Heart left ventricle (tissue), 16 donors: Measurements from ENCODE around the gene ETV5. TPM values are rescaled to one million over a fixed set of nuclear protein-coding genes. Genes with fewer than 3 reads are reported as not detected.

Experiments used
- ATAC-seq, 4 donors: fragments of 200-7000 bp; cut with Tn5 transposase; one replicate each; pipeline ENCODE4 v1.9.1; 2020 to 2022; ENCODE audit warnings: moderate library complexity in 4 of 4, mild to moderate bottlenecking in 3 of 4, moderate number of reproducible peaks in 1 of 4
- DNase-seq, 5 donors: peaks; one replicate each; pipeline ENCODE4 v3.0.0-alpha.2; 2020
- H3K27ac ChIP-seq, 12 donors: fragments of 200-600 bp; sonication (generic) in 4 of 12; one replicate each; pipeline versions ENCODE4 v1.5.0 to v1.8.0; 2016 to 2022; ENCODE audit warnings: mild to moderate bottlenecking in 2 of 12
- H3K27me3 ChIP-seq, 9 donors: fragments of 200-600 bp; sonication (generic) in 2 of 9; one replicate each; pipeline versions ENCODE4 v1.5.1 to v1.8.0; 2016 to 2022; ENCODE audit warnings: mild to moderate bottlenecking in 3 of 9
- H3K36me3 ChIP-seq, 9 donors: fragments of 200-600 bp; sonication (generic) in 2 of 9; one replicate each; pipeline versions ENCODE4 v1.5.0 to v1.8.0; 2018 to 2022; ENCODE audit warnings: mild to moderate bottlenecking in 2 of 9
- H3K4me1 ChIP-seq, 12 donors: fragments of 200-600 bp; sonication (generic) in 4 of 12; one replicate each; pipeline versions ENCODE4 v1.5.0 to v1.8.0; 2016 to 2022; ENCODE audit warnings: mild to moderate bottlenecking in 3 of 12
- H3K4me3 ChIP-seq, 12 donors: fragments of 200-600 bp; sonication (generic) in 4 of 12; one replicate each; pipeline versions ENCODE4 v1.5.0 to v1.8.0; 2017 to 2022; ENCODE audit warnings: mild to moderate bottlenecking in 9 of 12, moderate library complexity in 4 of 12
- H3K9me3 ChIP-seq, 12 donors: fragments of 200-600 bp; sonication (generic) in 4 of 12; one replicate each; pipeline versions ENCODE4 v1.5.0 to v1.8.0; 2016 to 2022; ENCODE audit warnings: mild to moderate bottlenecking in 1 of 12
- CTCF ChIP-seq, 12 donors: fragments of 200-600 bp; sonication (generic) in 4 of 12; IDR thresholded peaks; one replicate each; pipeline versions ENCODE4 v1.5.0 to v1.8.0; 2018 to 2022; ENCODE audit warnings: antibody characterized with exemption in 12 of 12, mild to moderate bottlenecking in 5 of 12
- POLR2A ChIP-seq, 2 donors: fragments of 450-650 bp; IDR thresholded peaks; one replicate each; pipeline ENCODE4 v1.6.1; 2017; ENCODE audit warnings: antibody characterized with exemption in 2 of 2, mild to moderate bottlenecking in 2 of 2, moderate library complexity in 2 of 2
- WGBS, 4 donors: extraction: QIAGEN DNeasy Blood & Tissue Kit in 2 of 4; methylation state at CpG; one replicate each; pipeline versions ENCODE4 v1.1.5 to v1.1.7; 2013 to 2018; 5-methylcytosine and 5-hydroxymethylcytosine counted together
- intact Hi-C, 10 donors: fragments of 100-400 bp; cut with DNase I; formaldehyde crosslinking; loops; one replicate each; pipeline versions ENCODE4 v1.11.1 to v1.14.2; 2022
- long read RNA-seq, 3 donors: library from polyadenylated mRNA; unstranded; transcript quantifications; one replicate each; pipeline ENCODE4 v2.0.0, GENCODE V29; 2020 to 2021
- polyA plus RNA-seq, 2 donors: library from polyadenylated mRNA; stranded (reverse); fragments of 200-250 nt; gene quantifications; one replicate each; pipeline ENCODE4 v1.2.3, GENCODE V29; 2013
- total RNA-seq, 9 donors: library from RNA; depleted of rRNA in 2 of 9; stranded (reverse); fragments of >200 nt in 2 of 9; fragmentation: NEBNext Ultra II Directional in 3 of 9; extraction: Animal tissue kit (Norgen Biotek cat#: 25700) in 3 of 9; gene quantifications; one replicate each; pipeline versions ENCODE4 v1.1.0 to v1.2.4, GENCODE V29; 2016 to 2023
- donor health status: ischemic (EF 13 %, LVEDD 7.1; RV severe dilation, severe dysfunction).
- donor health status: healthy with polysubstance abuse.
- donor health status: DM: no; HTN: yes; CAD: no.
- donor health status: DM: no; HTN: no; CAD: no.
- donor health status: ischemic (EF 25% LVEDD 6.9; RV normal size, moderate dysfunction).
- donor health status: ischemic (EF 25% LVEDD 5.7; RV mildly dilated, moderate dysfunction).
- donor health status: healthy.
- donor health status: DM: yes; HTN: yes; CAD: no.
- donor health status: ischemic (EF 35%, LVEDD 5.7; RV mildly dilated, moderate dysfunction).
- donor health status: nonischemic (EF 11% LVEDD 7.7; RV severe dilation, severe dysfunction).
- donor health status: DM: yes; HTN: yes; CAD: no.
- donor health status: PGD.
- donor health status: ischemic (EF 29% LVEDD 5.4; RV normal size, mild dysfunction).
- donor health status: nonischemic (EF 23%, LVEDD 6.1; RV moderate dilation, normal function).

Gene ETV5
- total RNA-seq, result 10 to 100 TPM in 3 of 9 donors, 1 to 10 TPM in 6; 4.2 to 29.9 (median 6.9) TPM
- 1 to 10 TPM in 1 of 2 donors, under 1 TPM in 1; 0.65 to 7.5 TPM for polyA plus RNA-seq
- long read RNA-seq, donor 1, result 0 reads
- long read RNA-seq, donor 2, full-length matches to known transcripts, result 2 of 3 reads
- long read RNA-seq, donor 2, partial matches to known transcripts, result 0 of 3 reads
- long read RNA-seq, donor 2, other reads (novel, unspliced or antisense), result 1 of 3 reads
- long read RNA-seq, donor 3, partial matches to known transcripts, result 3 of 3 reads
- long read RNA-seq, donor 3, other reads (novel, unspliced or antisense), result 0 of 3 reads

GRCh38 chr3:186108941-186109865, at the start of gene ETV5:
ETV5 (minus strand) TSS chr3:186109089; CDS start chr3:186105868, 3,221 bp downstream.
- DNase-seq, result peak; percentile 99 to 100 (median 100)
- intact Hi-C loops, result loop anchor here in 4 of 10 donors (1.0 to 10.0 kb wide), 6 partner anchors 103 to 456 kb away; partner anchors contain the start of genes TBCCD1 (in 2 of the 4) and TRA2B (in 2 of the 4)
- peaks cover 0 to under 1% (median 0%) of the 10 kb centered on the region in 9 donors for H3K36me3 ChIP-seq
- no peaks in the 10 kb centered on the region for H3K9me3 ChIP-seq
- WGBS, 4 donors, result 0 to 1% (median 0%) methylated on average over 32 to 63 of the region's 63 CpGs
- ATAC-seq, result peak; percentile 98 to 99 (median 99)
- peak within 1 kb of the TSS; percentile 51 to 91 (median 82) for H3K27ac ChIP-seq
- peaks cover 0 to 22% (median 0%) of the 10 kb centered on the region in 9 donors for H3K27me3 ChIP-seq
- TF ChIP-seq CTCF (IDR thresholded peaks at IDR 0.05) (peak in 1 of 12 donors; percentile 23), POLR2A (IDR thresholded peaks at IDR 0.05) (peak; percentile 13 to 82)
- peaks cover 0 to 35% (median 13%) of the 10 kb centered on the region in 12 donors for H3K4me1 ChIP-seq
- peak within 1 kb of the TSS; percentile 38 to 95 (median 88) for H3K4me3 ChIP-seq

GRCh38 chr3:186154641-186155040, 45.8 kb upstream of the ETV5 start:
- 92 to 98% (median 95%) methylated on average over 2 of the region's 2 CpGs for WGBS, 4 donors
- peaks cover 0 to 26% (median 0%) of the 10 kb centered on the region in 12 donors for H3K4me1 ChIP-seq
- H3K9me3 ChIP-seq, result no peaks in the 10 kb centered on the region
- DNase-seq, result no peak
- peaks cover 0 to 8% (median 2%) of the 10 kb centered on the region in 9 donors for H3K36me3 ChIP-seq
- no peak overlapping the region for H3K4me3 ChIP-seq
- intact Hi-C loops, result no loop called here
- no peaks in the 10 kb centered on the region for H3K27me3 ChIP-seq
- TF ChIP-seq POLR2A (IDR thresholded peaks at IDR 0.05), result no peak
- TF ChIP-seq CTCF (IDR thresholded peaks at IDR 0.05), result no peak
- no peak for ATAC-seq
- no peak overlapping the region for H3K27ac ChIP-seq

- peaks cover 0 to 19% (median 9%) of the 10 kb centered on the region in 9 donors for H3K36me3 ChIP-seq
- 80 to 84% (median 82%) methylated on average over 9 of the region's 9 CpGs for WGBS, 4 donors
- H3K27ac ChIP-seq, result no peak overlapping the region
- peak in 3 of 4 donors; percentile 46 to 59 (median 58) for ATAC-seq
- H3K4me3 ChIP-seq, result no peak overlapping the region
- intact Hi-C loops, result no loop called here
- peaks cover 0 to 34% (median 0%) of the 10 kb centered on the region in 12 donors for H3K4me1 ChIP-seq
- no peaks in the 10 kb centered on the region for H3K9me3 ChIP-seq
- H3K27me3 ChIP-seq, result no peaks in the 10 kb centered on the region
- TF ChIP-seq CTCF (IDR thresholded peaks at IDR 0.05) (no peak), POLR2A (IDR thresholded peaks at IDR 0.05) (no peak)
- no peak for DNase-seq
These were observed 44.0 kb upstream of the ETV5 start for GRCh38 chr3:186152889-186153292.
